Breast epithelium (tissue), 3 donors: Measurements from ENCODE around the gene MVB12A.

ENCODE experiments used
- POLR2A ChIP-seq: fragments of 450-650 bp; IDR thresholded peaks from one replicate; pipeline ENCODE4 v1.6.1; 2016; ENCODE audit warnings: antibody characterized with exemption, mild to moderate bottlenecking, moderate library complexity
- TF ChIP-seq, protein P1 (sequence below), 3 donors: fragments of 450-650 bp; IDR thresholded peaks; one replicate each; pipeline ENCODE4 v1.5.1; 2016 to 2017; ENCODE audit warnings: antibody characterized with exemption in 3 of 3, mild to moderate bottlenecking in 3 of 3, moderate library complexity in 3 of 3

DNA sequence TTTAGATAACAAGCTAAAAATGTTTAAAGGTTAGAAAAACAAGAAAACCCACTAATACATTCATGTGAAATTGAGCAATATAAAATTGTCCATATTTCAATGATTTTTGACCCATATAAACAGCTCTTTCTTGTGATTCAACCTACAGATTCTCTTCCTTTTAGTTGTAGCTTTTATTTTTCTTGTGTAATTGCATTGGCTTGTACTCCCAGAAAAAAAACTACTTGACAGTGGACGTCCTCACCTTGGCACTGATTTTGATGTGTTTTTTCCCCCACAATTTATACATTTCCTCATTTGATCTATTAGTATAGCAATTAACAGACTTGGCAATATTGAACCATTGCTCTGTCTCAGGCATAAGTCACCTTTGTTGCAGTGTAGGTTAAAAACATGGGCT, 30.6 kb upstream of the MVB12A start:
- TF ChIP-seq, protein P1, sequence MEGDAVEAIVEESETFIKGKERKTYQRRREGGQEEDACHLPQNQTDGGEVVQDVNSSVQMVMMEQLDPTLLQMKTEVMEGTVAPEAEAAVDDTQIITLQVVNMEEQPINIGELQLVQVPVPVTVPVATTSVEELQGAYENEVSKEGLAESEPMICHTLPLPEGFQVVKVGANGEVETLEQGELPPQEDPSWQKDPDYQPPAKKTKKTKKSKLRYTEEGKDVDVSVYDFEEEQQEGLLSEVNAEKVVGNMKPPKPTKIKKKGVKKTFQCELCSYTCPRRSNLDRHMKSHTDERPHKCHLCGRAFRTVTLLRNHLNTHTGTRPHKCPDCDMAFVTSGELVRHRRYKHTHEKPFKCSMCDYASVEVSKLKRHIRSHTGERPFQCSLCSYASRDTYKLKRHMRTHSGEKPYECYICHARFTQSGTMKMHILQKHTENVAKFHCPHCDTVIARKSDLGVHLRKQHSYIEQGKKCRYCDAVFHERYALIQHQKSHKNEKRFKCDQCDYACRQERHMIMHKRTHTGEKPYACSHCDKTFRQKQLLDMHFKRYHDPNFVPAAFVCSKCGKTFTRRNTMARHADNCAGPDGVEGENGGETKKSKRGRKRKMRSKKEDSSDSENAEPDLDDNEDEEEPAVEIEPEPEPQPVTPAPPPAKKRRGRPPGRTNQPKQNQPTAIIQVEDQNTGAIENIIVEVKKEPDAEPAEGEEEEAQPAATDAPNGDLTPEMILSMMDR (IDR thresholded peaks at IDR 0.05): no peak
- no peak for TF ChIP-seq POLR2A
